Measurements from ENCODE around the gene METAP1. TPM values are rescaled to one million over a fixed set of nuclear protein-coding genes. Genes with fewer than 3 reads are reported as not detected.
"Not testable (repeated sequence)": the region's sequence is repeated elsewhere in the genome, so short reads cannot be mapped to it uniquely, and the experiment has no call there.

Gene METAP1
- polyA plus RNA-seq, 3 donors = 15.9 to 21.7 (median 20.6) TPM

DNA sequence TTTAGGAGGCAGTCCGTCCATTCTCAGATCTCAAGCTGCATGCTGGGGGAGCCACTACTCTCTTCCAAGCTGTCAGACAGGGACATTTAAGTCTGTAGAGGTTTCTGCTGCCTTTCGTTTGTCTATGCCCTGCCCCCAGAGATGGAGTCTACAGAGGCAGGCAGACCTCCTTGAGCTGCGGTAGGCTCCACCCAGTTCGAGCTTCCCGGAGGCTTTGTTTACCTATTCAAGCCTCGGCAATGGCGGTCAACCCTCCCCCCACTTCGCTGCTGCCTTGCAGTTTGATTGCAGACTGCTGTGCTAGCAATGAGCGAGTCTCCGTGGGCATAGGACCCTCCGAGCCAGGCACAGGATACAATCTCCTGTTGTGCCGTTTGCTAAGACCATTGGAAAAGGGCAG lies 103.8 kb downstream of the METAP1 start:
- Mint-ChIP-seq H3K36me3 (no peaks in the 10 kb centered on the region), H3K9me3 (peaks cover 2 to 9% (median 4%) of the 10 kb centered on the region in 7 donors), H3K4me3 (no peak overlapping the region), H3K4me1 (no peaks in the 10 kb centered on the region), H3K27me3 (ENCODE audit: low read depth in 3 of 3) (peaks cover 0 to 4% (median 2%) of the 10 kb centered on the region in 3 donors), H3K27ac (no peak overlapping the region)
- no peaks in the 10 kb centered on the region for H3K4me1 ChIP-seq (ENCODE audit: control insufficient read depth in 1 of 2, insufficient read depth in 2 of 2, low read length in 2 of 2)
- no peak overlapping the region for H3K9ac ChIP-seq (ENCODE audit: insufficient read depth, low read length, poor library complexity, severe bottlenecking)
- no peak overlapping the region for H3K4me3 ChIP-seq (replicated peaks in 1 of 3; ENCODE audit: low read depth in 2 of 3, low read length in 3 of 3)
- DNase-seq = no peak
- intact Hi-C loops (cut with micrococcal nuclease) = no loop called here
- H3K36me3 ChIP-seq (replicated peaks in 1 of 2; ENCODE audit: control insufficient read depth in 1 of 2, insufficient read depth in 2 of 2, low read length in 2 of 2) = no peaks in the 10 kb centered on the region
- no peak overlapping the region for H3K4me2 ChIP-seq (replicated peaks; ENCODE audit: extremely low read depth, low read length, poor library complexity, severe bottlenecking)
- peaks cover 0 to 3% of the 10 kb centered on the region in 2 donors for H3K9me3 ChIP-seq (replicated peaks in 1 of 2; ENCODE audit: control insufficient read depth in 1 of 2, insufficient read depth in 1 of 2, low read length in 2 of 2)
- no peaks in the 10 kb centered on the region for H3K27me3 ChIP-seq (ENCODE audit: control insufficient read depth in 2 of 2, insufficient read depth in 2 of 2, low read length in 2 of 2)
- TF ChIP-seq, protein P1, sequence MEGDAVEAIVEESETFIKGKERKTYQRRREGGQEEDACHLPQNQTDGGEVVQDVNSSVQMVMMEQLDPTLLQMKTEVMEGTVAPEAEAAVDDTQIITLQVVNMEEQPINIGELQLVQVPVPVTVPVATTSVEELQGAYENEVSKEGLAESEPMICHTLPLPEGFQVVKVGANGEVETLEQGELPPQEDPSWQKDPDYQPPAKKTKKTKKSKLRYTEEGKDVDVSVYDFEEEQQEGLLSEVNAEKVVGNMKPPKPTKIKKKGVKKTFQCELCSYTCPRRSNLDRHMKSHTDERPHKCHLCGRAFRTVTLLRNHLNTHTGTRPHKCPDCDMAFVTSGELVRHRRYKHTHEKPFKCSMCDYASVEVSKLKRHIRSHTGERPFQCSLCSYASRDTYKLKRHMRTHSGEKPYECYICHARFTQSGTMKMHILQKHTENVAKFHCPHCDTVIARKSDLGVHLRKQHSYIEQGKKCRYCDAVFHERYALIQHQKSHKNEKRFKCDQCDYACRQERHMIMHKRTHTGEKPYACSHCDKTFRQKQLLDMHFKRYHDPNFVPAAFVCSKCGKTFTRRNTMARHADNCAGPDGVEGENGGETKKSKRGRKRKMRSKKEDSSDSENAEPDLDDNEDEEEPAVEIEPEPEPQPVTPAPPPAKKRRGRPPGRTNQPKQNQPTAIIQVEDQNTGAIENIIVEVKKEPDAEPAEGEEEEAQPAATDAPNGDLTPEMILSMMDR (IDR thresholded peaks at IDR 0.05) = no peak
- 94% methylated on average over 4 of the region's 12 CpGs for WGBS (ENCODE audit: insufficient coverage)
- no peaks in the 10 kb centered on the region for H4K20me1 ChIP-seq (ENCODE audit: insufficient read depth, low read length)
- H2AFZ ChIP-seq (ENCODE audit: insufficient read depth, low read depth, low read length, poor library complexity, severe bottlenecking) = no peak overlapping the region
- no peak overlapping the region for H3K27ac ChIP-seq (ENCODE audit: low read depth in 1 of 2, low read length in 2 of 2)
- H3K79me2 ChIP-seq (ENCODE audit: insufficient read depth, low read length) = no peaks in the 10 kb centered on the region

DNA sequence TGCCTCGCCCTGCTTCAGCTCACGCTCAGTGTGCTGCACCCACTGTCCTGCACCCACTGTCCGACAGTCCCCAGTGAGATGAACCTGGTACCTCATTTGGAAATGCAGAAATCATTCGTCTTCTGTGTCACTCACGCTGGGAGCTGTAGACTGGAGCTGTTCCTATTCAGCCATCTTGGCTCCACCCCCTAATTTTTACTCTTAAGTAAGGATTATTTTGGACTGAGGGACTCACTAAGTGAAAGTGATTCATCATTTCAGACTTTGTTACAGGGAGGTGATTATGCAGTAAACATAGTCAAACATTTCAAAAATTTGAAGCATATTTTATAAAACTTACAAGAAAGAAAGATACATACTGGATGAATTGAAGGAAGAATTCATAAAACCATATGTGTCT lies 104.3 kb downstream of the METAP1 start:
- H3K4me3 ChIP-seq (replicated peaks in 1 of 3; ENCODE audit: low read depth in 2 of 3, low read length in 3 of 3); H3K4me3 Mint-ChIP-seq; H3K36me3 Mint-ChIP-seq; H3K27ac ChIP-seq (ENCODE audit: low read depth in 1 of 2, low read length in 2 of 2); DNase-seq; H3K27me3 ChIP-seq (ENCODE audit: control insufficient read depth in 2 of 2, insufficient read depth in 2 of 2, low read length in 2 of 2); intact Hi-C loops (cut with micrococcal nuclease); H4K20me1 ChIP-seq (ENCODE audit: insufficient read depth, low read length); H3K9me3 Mint-ChIP-seq; H3K79me2 ChIP-seq (ENCODE audit: insufficient read depth, low read length); H3K9ac ChIP-seq (ENCODE audit: insufficient read depth, low read length, poor library complexity, severe bottlenecking); H3K36me3 ChIP-seq (replicated peaks in 1 of 2; ENCODE audit: control insufficient read depth in 1 of 2, insufficient read depth in 2 of 2, low read length in 2 of 2); H3K4me1 ChIP-seq (ENCODE audit: control insufficient read depth in 1 of 2, insufficient read depth in 2 of 2, low read length in 2 of 2); H3K4me1 Mint-ChIP-seq; H3K9me3 ChIP-seq (replicated peaks in 1 of 2; ENCODE audit: control insufficient read depth in 1 of 2, insufficient read depth in 1 of 2, low read length in 2 of 2); H3K4me2 ChIP-seq (replicated peaks; ENCODE audit: extremely low read depth, low read length, poor library complexity, severe bottlenecking); H3K27me3 Mint-ChIP-seq (ENCODE audit: low read depth in 3 of 3); H3K27ac Mint-ChIP-seq; H2AFZ ChIP-seq (ENCODE audit: insufficient read depth, low read depth, low read length, poor library complexity, severe bottlenecking): not testable (repeated sequence)
- 100% methylated on average over 3 of the region's 5 CpGs for WGBS (ENCODE audit: insufficient coverage)

Data from CD14-positive monocyte (primary cell).